HepG2 (cell line): ENCODE results near the gene PPDPF. TPM values are rescaled to one million over a fixed set of nuclear protein-coding genes. Genes with fewer than 3 reads are reported as not detected.

Experiments used
- AGO1 ChIP-seq: fragments of 200-400 bp; formaldehyde crosslinking; IDR thresholded peaks from 2 replicates; pipeline ENCODE4 v1.6.1; 2017; ENCODE audit warnings: mild to moderate bottlenecking, low read depth, low read length, moderate library complexity; ENCODE audit not compliant: poor library complexity, severe bottlenecking
- NONO ChIP-seq, 2 experiments: fragments of 450-650 bp in 1 of 2; sonication (generic) in 1 of 2; formaldehyde crosslinking in 1 of 2; IDR thresholded peaks in 1 of 2; conservative IDR thresholded peaks in 1 of 2; 2 replicates each; pipeline versions ENCODE4 v1.6.1 to v1.8.0; 2017 to 2022; ENCODE audit warnings: mild to moderate bottlenecking in 1 of 2, missing genetic modification reagents in 1 of 2, moderate library complexity in 1 of 2
- TAF1 ChIP-seq: sonication (generic); formaldehyde crosslinking; IDR thresholded peaks from 2 replicates; pipeline ENCODE4 v1.4.0; 2020; ENCODE audit warnings: missing genetic modification reagents
- TEAD2 ChIP-seq: sonication (generic); formaldehyde crosslinking; IDR thresholded peaks from 2 replicates; pipeline ENCODE4 v1.9.0; 2021; ENCODE audit warnings: missing genetic modification reagents
- ZNF816 ChIP-seq: sonication (generic); formaldehyde crosslinking; IDR thresholded peaks from 2 replicates; pipeline ENCODE4 v1.8.0; 2022; ENCODE audit warnings: missing genetic modification reagents, mild to moderate bottlenecking, borderline replicate concordance
- polyA plus RNA-seq, 8 experiments: library from polyadenylated mRNA; depleted of rRNA in 3 of 8; stranded (reverse) in 7 of 8; unstranded in 1 of 8; fragments of >200 nt; fragmentation: Illumina TruSeq in 4 of 8; extraction: Trizol in 4 of 8; gene quantifications; 2 replicates each; pipeline versions ENCODE4 v1.2.1 to v1.2.3, GENCODE V29; 2011 to 2016; ENCODE audit warnings: low read depth in 4 of 8, missing spikeins in 1 of 8, mixed read lengths in 1 of 8; ENCODE audit not compliant: insufficient read depth in 1 of 8
- total RNA-seq, 5 experiments: library from RNA; depleted of rRNA; stranded (reverse); fragments of >200 nt; fragmentation: Illumina TruSeq; extraction: Trizol; gene quantifications; 2 replicates each; pipeline ENCODE4 v1.2.3, GENCODE V29; 2016; ENCODE audit warnings: low read depth in 1 of 5
- TF ChIP-seq, protein P1 (sequence below): IDR thresholded peaks from 2 replicates; pipeline ENCODE4 v1.6.1; 2016; ENCODE audit warnings: missing compliant biosample characterization, missing genetic modification reagents, borderline replicate concordance
- TF ChIP-seq, protein P2 (sequence below): sonication (generic); formaldehyde crosslinking; IDR thresholded peaks from one replicate; pipeline ENCODE4 v1.5.1; 2020; ENCODE audit warnings: mild to moderate bottlenecking, missing genetic modification reagents; ENCODE audit errors: not compliant biosample characterization
- TF ChIP-seq, protein P3 (sequence below): sonication (generic); formaldehyde crosslinking; IDR thresholded peaks from 2 replicates; pipeline ENCODE4; 2020; ENCODE audit warnings: missing genetic modification reagents, mild to moderate bottlenecking, borderline replicate concordance
- TF ChIP-seq, protein P4 (sequence below): sonication (generic); formaldehyde crosslinking; IDR thresholded peaks from 2 replicates; pipeline ENCODE4 v1.9.0; 2022; ENCODE audit warnings: missing genetic modification reagents, mild to moderate bottlenecking, borderline replicate concordance
- TF ChIP-seq, protein P5 (sequence below): sonication (generic); formaldehyde crosslinking; IDR thresholded peaks from 2 replicates; pipeline ENCODE4 v1.5.1; 2020; ENCODE audit warnings: mild to moderate bottlenecking, missing genetic modification reagents, moderate library complexity

PPDPF gene
- total and polyA plus RNA-seq, 2 of the 13 experiments (the other 11 are each of a cell fraction or from before 2014, with no cell fraction given), result 1.8 to 7.0 TPM

DNA sequence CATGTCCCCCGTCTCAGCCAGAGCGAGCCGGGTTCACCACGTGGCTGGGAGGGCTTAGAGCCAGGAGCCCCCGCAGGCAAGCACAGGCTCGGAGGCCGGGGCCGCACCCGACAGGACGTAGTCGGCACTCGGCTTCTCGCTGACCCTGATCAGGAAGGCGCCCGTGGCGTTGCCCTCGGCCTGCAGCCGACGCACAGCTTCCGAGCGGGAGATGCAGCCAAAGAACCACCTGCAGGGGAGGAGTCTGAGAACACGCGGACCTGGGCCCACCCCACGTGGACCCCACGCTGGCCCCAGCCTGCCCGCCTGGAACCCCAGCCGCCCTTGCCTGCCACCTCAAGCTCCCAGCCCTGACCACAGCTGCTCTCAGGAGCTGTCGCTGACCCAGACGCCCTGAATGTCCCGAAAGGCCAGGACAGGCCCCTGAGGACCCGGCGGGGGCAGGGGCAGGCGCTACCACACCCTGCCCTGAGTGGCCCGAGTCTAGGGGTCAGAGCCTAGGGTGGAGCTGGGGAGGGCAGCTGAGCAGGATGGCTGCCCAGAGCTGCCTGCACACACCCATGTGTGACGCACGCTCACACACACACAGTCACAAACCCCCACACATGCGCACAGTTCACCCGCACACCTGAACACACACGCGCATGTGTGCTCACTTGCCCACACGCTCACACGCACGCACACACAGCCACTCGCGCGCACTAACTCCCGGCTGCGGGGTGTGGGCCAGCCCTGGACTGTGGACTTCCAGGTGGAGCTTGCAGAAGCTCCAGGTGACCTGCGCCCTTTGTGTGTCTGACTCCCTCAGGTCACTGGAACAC, 14.5 kb downstream of the PPDPF start (continued):
- TF ChIP-seq AGO1, result peak; percentile 56
- TF ChIP-seq TEAD2 (CRISPR knock-in tag), result peak; percentile 71
- TF ChIP-seq, protein P1, sequence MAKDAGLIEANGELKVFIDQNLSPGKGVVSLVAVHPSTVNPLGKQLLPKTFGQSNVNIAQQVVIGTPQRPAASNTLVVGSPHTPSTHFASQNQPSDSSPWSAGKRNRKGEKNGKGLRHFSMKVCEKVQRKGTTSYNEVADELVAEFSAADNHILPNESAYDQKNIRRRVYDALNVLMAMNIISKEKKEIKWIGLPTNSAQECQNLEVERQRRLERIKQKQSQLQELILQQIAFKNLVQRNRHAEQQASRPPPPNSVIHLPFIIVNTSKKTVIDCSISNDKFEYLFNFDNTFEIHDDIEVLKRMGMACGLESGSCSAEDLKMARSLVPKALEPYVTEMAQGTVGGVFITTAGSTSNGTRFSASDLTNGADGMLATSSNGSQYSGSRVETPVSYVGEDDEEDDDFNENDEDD (CRISPR knock-in tag), result peak; percentile 31; the same call in 1 of the 2 replicates
- TF ChIP-seq, protein P2, sequence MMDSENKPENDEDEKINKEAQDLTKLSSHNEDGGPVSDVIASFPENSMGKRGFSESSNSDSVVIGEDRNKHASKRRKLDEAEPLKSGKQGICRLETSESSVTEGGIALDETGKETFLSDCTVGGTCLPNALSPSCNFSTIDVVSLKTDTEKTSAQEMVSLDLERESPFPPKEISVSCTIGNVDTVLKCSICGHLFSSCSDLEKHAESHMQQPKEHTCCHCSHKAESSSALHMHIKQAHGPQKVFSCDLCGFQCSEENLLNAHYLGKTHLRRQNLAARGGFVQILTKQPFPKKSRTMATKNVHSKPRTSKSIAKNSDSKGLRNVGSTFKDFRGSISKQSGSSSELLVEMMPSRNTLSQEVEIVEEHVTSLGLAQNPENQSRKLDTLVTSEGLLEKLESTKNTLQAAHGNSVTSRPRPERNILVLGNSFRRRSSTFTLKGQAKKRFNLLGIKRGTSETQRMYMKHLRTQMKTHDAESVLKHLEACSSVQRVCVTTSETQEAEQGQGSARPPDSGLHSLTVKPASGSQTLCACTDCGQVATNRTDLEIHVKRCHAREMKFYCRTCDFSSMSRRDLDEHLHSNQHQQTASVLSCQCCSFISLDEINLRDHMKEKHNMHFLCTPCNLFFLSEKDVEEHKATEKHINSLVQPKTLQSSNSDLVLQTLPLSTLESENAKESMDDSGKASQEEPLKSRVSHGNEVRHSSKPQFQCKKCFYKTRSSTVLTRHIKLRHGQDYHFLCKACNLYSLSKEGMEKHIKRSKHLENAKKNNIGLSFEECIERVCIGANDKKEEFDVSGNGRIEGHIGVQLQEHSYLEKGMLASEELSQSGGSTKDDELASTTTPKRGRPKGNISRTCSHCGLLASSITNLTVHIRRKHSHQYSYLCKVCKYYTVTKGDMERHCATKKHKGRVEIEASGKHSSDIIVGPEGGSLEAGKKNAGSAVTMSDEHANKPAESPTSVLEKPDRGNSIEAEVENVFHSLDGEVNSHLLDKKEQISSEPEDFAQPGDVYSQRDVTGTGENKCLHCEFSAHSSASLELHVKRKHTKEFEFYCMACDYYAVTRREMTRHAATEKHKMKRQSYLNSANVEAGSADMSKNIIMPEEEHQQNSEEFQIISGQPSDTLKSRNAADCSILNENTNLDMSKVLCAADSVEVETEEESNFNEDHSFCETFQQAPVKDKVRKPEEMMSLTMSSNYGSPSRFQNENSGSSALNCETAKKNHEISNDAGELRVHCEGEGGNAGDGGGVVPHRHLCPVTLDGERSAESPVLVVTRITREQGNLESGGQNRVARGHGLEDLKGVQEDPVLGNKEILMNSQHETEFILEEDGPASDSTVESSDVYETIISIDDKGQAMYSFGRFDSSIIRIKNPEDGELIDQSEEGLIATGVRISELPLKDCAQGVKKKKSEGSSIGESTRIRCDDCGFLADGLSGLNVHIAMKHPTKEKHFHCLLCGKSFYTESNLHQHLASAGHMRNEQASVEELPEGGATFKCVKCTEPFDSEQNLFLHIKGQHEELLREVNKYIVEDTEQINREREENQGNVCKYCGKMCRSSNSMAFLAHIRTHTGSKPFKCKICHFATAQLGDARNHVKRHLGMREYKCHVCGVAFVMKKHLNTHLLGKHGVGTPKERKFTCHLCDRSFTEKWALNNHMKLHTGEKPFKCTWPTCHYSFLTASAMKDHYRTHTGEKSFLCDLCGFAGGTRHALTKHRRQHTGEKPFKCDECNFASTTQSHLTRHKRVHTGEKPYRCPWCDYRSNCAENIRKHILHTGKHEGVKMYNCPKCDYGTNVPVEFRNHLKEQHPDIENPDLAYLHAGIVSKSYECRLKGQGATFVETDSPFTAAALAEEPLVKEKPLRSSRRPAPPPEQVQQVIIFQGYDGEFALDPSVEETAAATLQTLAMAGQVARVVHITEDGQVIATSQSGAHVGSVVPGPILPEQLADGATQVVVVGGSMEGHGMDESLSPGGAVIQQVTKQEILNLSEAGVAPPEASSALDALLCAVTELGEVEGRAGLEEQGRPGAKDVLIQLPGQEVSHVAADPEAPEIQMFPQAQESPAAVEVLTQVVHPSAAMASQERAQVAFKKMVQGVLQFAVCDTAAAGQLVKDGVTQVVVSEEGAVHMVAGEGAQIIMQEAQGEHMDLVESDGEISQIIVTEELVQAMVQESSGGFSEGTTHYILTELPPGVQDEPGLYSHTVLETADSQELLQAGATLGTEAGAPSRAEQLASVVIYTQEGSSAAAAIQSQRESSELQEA, result peak; percentile 86
- TF ChIP-seq, protein P3, sequence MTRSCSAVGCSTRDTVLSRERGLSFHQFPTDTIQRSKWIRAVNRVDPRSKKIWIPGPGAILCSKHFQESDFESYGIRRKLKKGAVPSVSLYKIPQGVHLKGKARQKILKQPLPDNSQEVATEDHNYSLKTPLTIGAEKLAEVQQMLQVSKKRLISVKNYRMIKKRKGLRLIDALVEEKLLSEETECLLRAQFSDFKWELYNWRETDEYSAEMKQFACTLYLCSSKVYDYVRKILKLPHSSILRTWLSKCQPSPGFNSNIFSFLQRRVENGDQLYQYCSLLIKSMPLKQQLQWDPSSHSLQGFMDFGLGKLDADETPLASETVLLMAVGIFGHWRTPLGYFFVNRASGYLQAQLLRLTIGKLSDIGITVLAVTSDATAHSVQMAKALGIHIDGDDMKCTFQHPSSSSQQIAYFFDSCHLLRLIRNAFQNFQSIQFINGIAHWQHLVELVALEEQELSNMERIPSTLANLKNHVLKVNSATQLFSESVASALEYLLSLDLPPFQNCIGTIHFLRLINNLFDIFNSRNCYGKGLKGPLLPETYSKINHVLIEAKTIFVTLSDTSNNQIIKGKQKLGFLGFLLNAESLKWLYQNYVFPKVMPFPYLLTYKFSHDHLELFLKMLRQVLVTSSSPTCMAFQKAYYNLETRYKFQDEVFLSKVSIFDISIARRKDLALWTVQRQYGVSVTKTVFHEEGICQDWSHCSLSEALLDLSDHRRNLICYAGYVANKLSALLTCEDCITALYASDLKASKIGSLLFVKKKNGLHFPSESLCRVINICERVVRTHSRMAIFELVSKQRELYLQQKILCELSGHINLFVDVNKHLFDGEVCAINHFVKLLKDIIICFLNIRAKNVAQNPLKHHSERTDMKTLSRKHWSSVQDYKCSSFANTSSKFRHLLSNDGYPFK (CRISPR knock-in tag), result 0 out of 2 replicates have a peak, but pooled peaks have one; percentile 24
- no peak for TF ChIP-seq NONO (IDR thresholded peaks at IDR 0.05)
- TF ChIP-seq NONO (CRISPR knock-in tag; conservative IDR thresholded peaks at IDR 0.05), result 0 out of 2 replicates have a peak, but pooled peaks have one; percentile 29
- TF ChIP-seq, protein P4, sequence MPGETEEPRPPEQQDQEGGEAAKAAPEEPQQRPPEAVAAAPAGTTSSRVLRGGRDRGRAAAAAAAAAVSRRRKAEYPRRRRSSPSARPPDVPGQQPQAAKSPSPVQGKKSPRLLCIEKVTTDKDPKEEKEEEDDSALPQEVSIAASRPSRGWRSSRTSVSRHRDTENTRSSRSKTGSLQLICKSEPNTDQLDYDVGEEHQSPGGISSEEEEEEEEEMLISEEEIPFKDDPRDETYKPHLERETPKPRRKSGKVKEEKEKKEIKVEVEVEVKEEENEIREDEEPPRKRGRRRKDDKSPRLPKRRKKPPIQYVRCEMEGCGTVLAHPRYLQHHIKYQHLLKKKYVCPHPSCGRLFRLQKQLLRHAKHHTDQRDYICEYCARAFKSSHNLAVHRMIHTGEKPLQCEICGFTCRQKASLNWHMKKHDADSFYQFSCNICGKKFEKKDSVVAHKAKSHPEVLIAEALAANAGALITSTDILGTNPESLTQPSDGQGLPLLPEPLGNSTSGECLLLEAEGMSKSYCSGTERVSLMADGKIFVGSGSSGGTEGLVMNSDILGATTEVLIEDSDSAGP (CRISPR knock-in tag), result peak; percentile 31; the same call in 1 of the 2 replicates
- peak; percentile 33; the same call in 1 of the 2 replicates for TF ChIP-seq TAF1 (CRISPR knock-in tag)
- TF ChIP-seq, protein P5, sequence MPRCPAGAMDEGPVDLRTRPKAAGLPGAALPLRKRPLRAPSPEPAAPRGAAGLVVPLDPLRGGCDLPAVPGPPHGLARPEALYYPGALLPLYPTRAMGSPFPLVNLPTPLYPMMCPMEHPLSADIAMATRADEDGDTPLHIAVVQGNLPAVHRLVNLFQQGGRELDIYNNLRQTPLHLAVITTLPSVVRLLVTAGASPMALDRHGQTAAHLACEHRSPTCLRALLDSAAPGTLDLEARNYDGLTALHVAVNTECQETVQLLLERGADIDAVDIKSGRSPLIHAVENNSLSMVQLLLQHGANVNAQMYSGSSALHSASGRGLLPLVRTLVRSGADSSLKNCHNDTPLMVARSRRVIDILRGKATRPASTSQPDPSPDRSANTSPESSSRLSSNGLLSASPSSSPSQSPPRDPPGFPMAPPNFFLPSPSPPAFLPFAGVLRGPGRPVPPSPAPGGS, result peak; percentile 87; the same call in 1 of the 2 replicates
- TF ChIP-seq ZNF816 (CRISPR knock-in tag), result no peak
